ENCODE results near the gene CDC42EP5. TPM values are rescaled to one million over a fixed set of nuclear protein-coding genes. Genes with fewer than 3 reads are reported as not detected.

CDC42EP5 gene
- total and polyA plus RNA-seq, 12 donors: 0.44 to 36.0 (median 15.7) TPM

DNA sequence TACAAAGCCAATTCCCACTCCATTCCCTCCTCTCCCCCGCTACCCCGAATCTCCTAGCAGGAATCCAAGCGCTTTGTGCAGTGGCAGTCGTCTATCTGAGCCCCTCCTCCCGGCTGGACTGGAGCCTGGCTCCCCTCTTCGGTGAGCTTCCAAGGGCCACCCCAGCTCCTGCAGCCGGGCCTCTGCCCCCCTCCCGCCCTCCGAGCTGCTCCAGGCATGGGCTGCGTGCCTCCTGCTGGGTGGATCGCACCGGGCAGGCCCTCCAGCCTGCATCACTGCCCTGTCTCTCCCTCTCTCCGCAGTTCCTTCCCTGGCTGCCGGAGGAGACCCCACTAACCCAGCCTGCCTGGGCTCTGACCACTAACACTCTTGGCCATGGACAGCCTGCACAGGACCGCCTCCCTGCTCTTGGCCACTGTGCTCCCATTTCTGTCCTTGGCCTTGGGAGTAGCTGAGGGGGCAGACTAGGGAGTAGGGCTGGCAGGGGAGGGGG is 37.0 kb downstream of the CDC42EP5 start:
- Histone ChIP-seq H3K9me3 (replicated peaks in 1 of 3) (no peaks in the 10 kb centered on the region), H3K36me3 (replicated peaks in 1 of 2) (no peaks in the 10 kb centered on the region), H3K27me3 (no peaks in the 10 kb centered on the region), H3K4me1 (replicated peaks in 1 of 2) (peaks cover 9 to 20% of the 10 kb centered on the region in 2 donors), H3K27ac (no peak overlapping the region), H3K4me3 (no peak overlapping the region)
- intact Hi-C loops (cut with DNase I): no loop called here
- 30 to 62% (median 41%) methylated on average over 9 to 15 of the region's 15 CpGs for WGBS, 4 donors
- no peak for TF ChIP-seq POLR2A (IDR thresholded peaks at IDR 0.05)
- TF ChIP-seq, protein P1, sequence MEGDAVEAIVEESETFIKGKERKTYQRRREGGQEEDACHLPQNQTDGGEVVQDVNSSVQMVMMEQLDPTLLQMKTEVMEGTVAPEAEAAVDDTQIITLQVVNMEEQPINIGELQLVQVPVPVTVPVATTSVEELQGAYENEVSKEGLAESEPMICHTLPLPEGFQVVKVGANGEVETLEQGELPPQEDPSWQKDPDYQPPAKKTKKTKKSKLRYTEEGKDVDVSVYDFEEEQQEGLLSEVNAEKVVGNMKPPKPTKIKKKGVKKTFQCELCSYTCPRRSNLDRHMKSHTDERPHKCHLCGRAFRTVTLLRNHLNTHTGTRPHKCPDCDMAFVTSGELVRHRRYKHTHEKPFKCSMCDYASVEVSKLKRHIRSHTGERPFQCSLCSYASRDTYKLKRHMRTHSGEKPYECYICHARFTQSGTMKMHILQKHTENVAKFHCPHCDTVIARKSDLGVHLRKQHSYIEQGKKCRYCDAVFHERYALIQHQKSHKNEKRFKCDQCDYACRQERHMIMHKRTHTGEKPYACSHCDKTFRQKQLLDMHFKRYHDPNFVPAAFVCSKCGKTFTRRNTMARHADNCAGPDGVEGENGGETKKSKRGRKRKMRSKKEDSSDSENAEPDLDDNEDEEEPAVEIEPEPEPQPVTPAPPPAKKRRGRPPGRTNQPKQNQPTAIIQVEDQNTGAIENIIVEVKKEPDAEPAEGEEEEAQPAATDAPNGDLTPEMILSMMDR (IDR thresholded peaks at IDR 0.05): no peak
- DNase-seq: peak in 2 of 7 donors; percentile 19 to 24

DNA sequence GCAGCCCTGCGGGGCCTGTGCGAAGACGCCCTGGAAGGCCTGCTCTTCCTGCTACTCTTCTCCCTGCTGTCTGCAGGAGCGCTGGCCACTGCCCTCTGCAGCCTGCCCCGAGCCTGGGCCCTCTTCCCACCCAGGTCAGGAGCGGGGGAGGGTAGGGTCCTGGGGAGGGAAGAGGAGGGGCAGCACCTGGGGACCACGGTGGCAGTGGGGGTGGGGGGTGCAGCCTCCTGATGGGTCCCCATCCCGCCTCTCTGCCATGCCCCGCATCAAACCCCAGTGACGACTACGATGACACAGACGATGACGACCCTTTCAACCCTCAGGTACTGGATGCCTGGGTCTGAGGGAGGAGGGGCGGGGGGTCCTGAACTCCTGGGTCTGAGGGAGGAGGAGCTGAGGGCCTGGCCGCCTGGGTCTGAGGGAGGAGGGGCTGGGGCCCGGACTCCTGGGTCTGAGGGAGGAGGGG is 37.5 kb downstream of the CDC42EP5 start:
- TF ChIP-seq, protein P1 (IDR thresholded peaks at IDR 0.05): no peak
- TF ChIP-seq POLR2A (IDR thresholded peaks at IDR 0.05): no peak
- no peaks in the 10 kb centered on the region for H3K36me3 ChIP-seq (replicated peaks in 1 of 2)
- H3K4me3 ChIP-seq: no peak overlapping the region
- DNase-seq: peak in 2 of 7 donors; percentile 16 to 24
- intact Hi-C loops (cut with DNase I): no loop called here
- peaks cover 2% of the 10 kb centered on the region for H3K27me3 ChIP-seq
- H3K9me3 ChIP-seq (replicated peaks in 1 of 3): no peaks in the 10 kb centered on the region
- H3K4me1 ChIP-seq (replicated peaks in 1 of 2): peaks cover 11 to 25% of the 10 kb centered on the region in 2 donors
- no peak overlapping the region for H3K27ac ChIP-seq
- WGBS, 4 donors: 20 to 37% (median 30%) methylated on average over 12 to 16 of the region's 16 CpGs; no CpG with 5 or more reads in 1 of the 4 donors

DNA sequence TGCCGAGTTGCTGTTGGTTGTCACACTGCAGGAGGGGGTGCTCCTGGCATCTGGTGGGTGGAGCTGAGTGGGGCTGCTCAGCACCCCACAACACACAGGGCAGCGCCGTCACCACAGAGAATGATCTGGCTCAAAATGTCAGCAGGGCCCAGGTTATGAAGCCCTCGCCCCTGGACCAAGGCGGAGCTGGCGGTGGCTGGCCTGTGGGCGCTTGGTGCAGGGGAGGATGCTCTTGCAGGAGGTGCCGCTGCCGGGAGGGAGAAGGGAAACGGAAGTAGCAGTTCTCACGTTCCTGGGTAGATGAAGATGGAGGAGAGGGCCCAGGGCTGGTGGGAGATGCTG is 38.3 kb downstream of the CDC42EP5 start:
- intact Hi-C loops (cut with DNase I): no loop called here
- H3K4me1 ChIP-seq (replicated peaks in 1 of 2): peaks cover 12 to 27% of the 10 kb centered on the region in 2 donors
- H3K9me3 ChIP-seq (replicated peaks in 1 of 3): no peaks in the 10 kb centered on the region
- no peak for TF ChIP-seq POLR2A (IDR thresholded peaks at IDR 0.05)
- TF ChIP-seq, protein P1 (IDR thresholded peaks at IDR 0.05): no peak
- no peak overlapping the region for H3K27ac ChIP-seq
- no peaks in the 10 kb centered on the region for H3K36me3 ChIP-seq (replicated peaks in 1 of 2)
- no peak overlapping the region for H3K4me3 ChIP-seq
- peak in 1 of 7 donors; percentile 27 for DNase-seq
- peaks cover 9% of the 10 kb centered on the region for H3K27me3 ChIP-seq
- WGBS, 4 donors: 35 to 47% (median 44%) methylated on average over 9 to 11 of the region's 11 CpGs

DNA sequence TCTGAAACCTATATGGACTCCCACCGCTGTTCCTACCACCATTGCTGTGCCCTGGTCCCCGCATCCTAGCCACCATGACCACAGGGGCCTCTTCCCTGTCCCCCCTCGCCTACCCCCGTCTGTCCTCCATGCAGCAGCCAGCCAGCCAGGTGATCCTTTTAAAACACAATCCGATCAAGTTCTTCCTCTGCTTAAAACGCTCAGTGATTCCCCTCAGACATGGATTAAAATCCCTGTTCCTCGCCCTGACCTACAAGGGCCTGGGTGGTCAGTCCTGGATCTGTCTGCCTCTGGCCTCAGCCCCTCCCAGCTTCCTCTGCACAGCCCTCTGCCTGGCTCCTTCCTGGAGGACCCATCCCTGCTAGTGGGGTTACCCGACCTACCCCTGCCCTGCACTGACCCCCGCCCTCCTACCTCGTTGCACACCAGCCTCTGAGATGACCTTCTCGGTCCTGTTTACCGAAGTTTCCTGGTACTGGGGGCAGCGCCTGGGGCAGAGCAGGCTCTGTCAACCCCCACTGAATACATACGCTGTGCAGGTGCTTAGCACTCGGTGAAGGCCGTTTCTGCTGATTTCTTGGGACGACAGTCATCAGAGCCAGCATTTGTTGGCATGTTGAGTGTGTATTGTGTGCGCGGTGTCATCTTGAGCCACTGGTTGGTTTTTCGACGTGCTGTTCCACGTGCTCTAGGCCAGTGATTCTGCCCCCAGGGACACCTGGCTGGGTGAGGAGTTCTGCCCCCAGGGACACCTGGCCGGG is 38.8 kb downstream of the CDC42EP5 start:
- TF ChIP-seq, protein P1 (IDR thresholded peaks at IDR 0.05): no peak
- TF ChIP-seq POLR2A (IDR thresholded peaks at IDR 0.05): no peak
- peaks cover 11% of the 10 kb centered on the region for H3K27me3 ChIP-seq
- H3K9me3 ChIP-seq (replicated peaks in 1 of 3): no peaks in the 10 kb centered on the region
- no peak overlapping the region for H3K27ac ChIP-seq
- H3K4me1 ChIP-seq (replicated peaks in 1 of 2): peaks cover 12 to 27% of the 10 kb centered on the region in 2 donors
- intact Hi-C loops (cut with DNase I): no loop called here
- WGBS, 4 donors: 44 to 56% (median 48%) methylated on average over 16 to 23 of the region's 23 CpGs
- H3K4me3 ChIP-seq: no peak overlapping the region
- no peaks in the 10 kb centered on the region for H3K36me3 ChIP-seq (replicated peaks in 1 of 2)
- peak in 2 of 7 donors; percentile 19 to 40 for DNase-seq

Measured in adrenal gland (tissue), 12 donors.